NCI-H146 (cell line): ENCODE data around the gene IPO11.

ENCODE experiments used
- DNase-seq: peaks from one replicate; lab custom pipeline; 2025; lab: John Stamatoyannopoulos, UW

IPO11 gene

GRCh38 chr5:62572918-62573514 is 160.5 kb downstream of the IPO11 start:
- DNase-seq = no peak

DNA sequence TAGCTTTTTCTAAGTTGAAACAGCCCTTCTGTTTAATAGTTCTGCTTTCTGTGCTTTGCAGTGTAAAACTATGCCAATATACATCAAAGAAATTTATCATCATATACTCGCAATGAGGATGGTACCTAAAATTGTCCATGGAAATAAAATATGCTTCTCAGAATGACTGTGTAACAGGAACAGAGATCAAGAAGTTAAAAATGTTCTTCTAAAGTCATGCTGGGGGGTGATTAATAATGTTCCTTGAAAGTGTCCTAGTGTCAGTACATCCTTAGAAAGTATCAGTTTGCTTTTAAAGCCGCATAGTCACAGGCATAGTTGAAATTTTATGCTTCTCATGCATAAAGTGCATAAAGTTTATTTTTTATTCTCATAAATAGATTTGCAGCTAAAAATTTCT is 162.0 kb downstream of the IPO11 start:
- no peak for DNase-seq

GRCh38 chr5:62575066-62575465 is 162.5 kb downstream of the IPO11 start:
- DNase-seq = no peak

DNA sequence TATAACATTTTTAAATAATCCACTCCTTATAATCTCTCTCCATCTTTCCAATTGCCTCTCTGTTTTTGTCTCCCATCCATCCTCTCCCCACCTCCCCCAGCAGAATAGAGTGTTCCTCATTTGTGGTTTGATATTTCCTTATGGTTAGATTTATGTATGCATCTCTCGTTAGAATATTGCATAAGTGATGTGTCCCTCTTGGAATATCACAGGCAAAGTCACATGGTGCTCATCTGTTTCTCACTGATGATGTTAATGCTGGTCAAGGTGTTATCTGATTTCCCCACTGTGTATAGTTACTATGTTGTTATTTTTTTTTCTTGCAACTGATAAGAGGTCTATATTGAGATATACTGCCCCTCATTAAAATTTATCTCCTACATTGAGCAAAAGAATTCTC is 162.9 kb downstream of the IPO11 start:
- DNase-seq = no peak

- DNase-seq = no peak
These were observed 164.1 kb downstream of the IPO11 start for GRCh38 chr5:62576570-62577170.

GRCh38 chr5:62577488-62577887 is 164.9 kb downstream of the IPO11 start:
- DNase-seq = no peak

- DNase-seq = peak; percentile 29
These were observed 166.0 kb downstream of the IPO11 start, which contains the start of gene LRRC70 for GRCh38 chr5:62578540-62578939. Gene LRRC70 (plus strand): TSS chr5:62578819. CDS start chr5:62579439, 620 bp downstream.

- DNase-seq = no peak
These were observed 167.2 kb downstream of the IPO11 start for GRCh38 chr5:62579761-62580160.

- no peak for DNase-seq
These were observed 169.5 kb downstream of the IPO11 start for GRCh38 chr5:62581836-62582597.

GRCh38 chr5:62584391-62584790 is 171.8 kb downstream of the IPO11 start:
- no peak for DNase-seq

DNA sequence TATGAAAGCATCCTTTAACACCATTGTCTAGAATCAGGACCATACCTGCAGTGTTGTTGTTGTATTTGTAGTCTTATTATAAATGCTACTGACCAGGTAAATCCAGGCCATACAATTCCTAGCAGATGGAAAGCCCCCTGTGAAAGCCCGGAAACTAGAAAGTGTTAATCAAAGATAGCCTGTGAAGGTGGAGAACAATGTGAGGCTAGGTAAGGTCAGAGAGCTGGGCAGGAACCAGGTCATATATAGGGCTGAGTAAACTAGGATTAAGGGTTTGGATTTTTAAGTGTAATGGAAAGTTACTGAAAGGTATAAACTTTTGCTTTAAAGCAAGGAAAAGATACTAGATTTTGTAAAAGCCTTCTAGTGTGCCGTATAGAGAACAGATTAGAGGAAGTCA is 172.7 kb downstream of the IPO11 start:
- DNase-seq = no peak

DNA sequence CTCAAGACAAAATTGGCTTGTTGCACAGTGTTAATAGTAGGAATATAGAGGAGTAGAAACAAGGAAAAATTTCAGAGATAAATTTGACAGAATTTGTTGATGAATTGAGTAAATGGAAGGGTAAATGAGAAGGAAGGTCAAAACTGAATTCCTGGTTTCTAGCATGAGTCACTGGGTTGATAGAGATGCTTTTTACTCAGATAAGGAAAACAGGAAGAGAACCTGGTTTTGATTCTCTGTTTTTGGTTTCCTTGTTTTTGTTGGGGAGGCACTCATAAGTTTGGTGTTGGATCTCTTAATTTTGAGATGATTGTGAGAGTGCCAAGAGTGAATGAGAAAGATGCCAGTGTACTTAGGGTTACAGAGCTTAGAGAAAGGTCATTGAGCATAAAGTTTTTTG is 173.2 kb downstream of the IPO11 start:
- no peak for DNase-seq

DNA sequence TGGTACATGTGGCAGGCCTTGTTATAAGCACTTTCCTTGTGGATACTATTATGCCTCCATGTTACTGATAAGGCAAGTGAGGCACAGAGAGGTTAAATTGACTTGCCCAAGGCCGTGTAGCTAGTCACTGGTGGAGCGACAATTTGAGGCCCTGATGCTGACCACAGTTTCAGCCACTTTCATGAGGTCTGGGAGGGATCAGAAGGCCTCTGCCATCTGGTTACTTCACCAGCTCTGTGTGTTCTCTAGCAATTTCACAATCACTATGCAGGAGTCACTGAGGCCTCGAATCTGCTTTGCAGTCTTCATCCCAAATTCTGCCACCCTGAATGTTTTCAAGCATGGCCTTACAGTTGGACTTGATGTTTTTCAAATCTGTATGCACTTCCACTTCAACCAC is 175.2 kb downstream of the IPO11 start:
- DNase-seq = no peak

DNA sequence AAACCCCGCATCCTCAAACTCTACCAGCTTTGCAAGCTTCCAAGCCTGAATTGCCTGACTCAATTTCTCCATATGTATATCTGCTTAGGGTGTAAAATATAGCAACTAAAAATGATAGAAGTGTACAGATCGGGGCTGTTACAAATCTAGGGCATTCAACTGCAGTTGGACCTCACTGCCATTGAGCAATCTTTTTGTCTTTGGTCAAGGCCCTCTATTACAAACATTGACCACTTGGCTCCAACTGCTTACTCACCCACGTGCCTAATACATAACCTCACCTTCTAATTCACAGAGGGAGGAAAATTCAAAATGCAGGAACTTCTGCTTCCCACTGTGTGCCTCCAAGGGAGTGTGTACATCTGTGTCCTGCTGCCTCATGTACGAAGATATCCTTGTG is 176.1 kb downstream of the IPO11 start:
- no peak for DNase-seq

DNA sequence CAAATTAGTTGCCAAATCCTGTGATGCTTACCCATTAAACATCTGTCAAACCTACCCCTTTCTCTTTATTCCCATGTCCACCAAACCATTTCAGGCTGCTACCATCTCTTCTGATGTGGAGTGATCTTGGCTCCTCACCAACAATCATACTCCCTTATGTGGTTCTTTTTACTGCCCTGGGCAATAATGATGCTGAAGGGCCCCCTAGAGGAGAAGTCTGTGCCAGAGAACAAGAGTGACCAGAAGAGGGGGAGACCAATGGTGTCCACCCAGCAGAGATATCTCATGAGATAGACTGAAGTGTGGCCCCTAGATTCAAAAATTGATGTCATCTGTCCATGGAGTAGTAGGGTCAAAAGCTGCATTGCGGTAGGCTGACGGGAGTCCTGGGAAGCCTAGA is 176.9 kb downstream of the IPO11 start:
- DNase-seq = no peak

GRCh38 chr5:62590387-62590786 is 177.8 kb downstream of the IPO11 start:
- no peak for DNase-seq

- no peak for DNase-seq
These were observed 180.0 kb downstream of the IPO11 start for GRCh38 chr5:62592558-62592957.

GRCh38 chr5:62593331-62593730 is 180.8 kb downstream of the IPO11 start:
- DNase-seq = no peak

DNA sequence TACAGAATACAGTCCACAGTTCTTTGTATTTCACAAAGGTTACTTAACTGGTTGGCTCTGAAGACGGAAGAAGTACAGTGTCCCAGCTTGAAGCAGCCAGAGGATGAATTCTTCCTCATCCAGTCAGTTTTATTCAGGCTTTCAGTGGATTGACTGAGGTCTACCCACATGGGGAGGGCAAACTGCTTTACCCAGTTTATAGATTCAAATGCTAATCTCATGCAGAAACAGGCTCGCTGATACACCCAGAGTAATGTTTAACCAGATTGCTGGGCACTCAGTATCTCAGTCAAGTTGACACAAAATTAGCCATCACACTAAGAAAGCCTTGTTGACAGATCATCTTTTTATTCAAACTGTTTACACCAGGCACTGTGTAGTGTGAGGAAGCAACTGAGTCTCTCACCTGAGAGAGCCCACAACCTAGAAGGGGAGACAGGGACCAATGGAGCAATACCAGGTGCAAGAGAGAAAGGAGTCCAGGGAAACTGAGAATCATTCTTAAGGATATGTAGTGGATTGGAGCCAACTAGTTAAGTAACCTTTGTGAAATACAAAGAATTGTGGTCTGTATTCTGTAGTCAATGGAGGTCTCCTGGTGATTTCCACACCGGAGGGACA is 181.9 kb downstream of the IPO11 start:
- no peak for DNase-seq

DNA sequence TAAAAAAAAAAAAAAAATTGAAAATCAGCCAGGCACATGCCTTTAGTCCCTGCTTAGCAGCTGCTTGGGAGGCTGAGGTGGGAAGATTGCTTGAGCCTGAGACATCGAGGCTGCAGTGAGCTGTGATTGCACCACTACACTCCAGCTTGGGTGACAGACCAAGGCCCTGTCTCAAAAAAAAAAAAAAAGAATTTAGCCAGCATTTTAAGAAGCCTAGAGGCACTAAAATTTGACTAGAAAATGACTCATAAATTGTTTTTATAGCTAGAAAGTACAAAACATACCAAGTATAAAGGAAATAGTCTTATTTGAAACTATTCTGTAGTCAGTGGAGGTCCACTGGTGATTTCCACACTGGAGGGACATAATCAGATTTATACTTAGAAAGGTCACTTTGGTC is 183.5 kb downstream of the IPO11 start:
- no peak for DNase-seq

- DNase-seq = no peak
These were observed 184.1 kb downstream of the IPO11 start for GRCh38 chr5:62596691-62597090.

DNA sequence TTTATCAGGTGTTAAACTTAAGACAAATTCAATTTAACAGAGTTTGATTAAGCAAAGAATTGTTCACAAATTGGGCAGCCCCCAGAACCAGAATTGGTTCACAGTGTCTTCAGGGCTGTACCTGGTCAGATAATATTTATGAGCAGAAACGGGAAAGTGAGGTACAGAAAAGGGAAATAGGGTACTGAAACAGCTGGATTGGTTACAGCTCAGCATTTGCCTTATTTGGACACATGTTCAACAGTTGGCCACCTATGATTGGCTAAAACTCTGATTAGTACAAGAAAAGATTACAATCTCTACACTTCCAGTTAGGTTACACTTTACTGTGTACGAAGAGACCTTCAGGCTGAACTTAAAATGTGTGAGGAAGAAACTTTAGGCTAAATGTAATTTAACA is 184.8 kb downstream of the IPO11 start:
- DNase-seq = no peak
